GM18873 (cell line): ENCODE data around the gene SPACA9.

Experiments
- ATAC-seq: cut with Tn5 transposase; IDR thresholded peaks from one replicate; pipeline ENCODE4 v1.9.1; 2021; ENCODE audit warnings: mild to moderate bottlenecking, moderate library complexity, moderate number of reproducible peaks; ENCODE audit not compliant: unreplicated experiment, low FRiP score

Gene SPACA9

GRCh38 chr9:132935026-132935425 is 56.3 kb downstream of the SPACA9 start:
- no peak for ATAC-seq

GRCh38 chr9:132937463-132937901 is 58.8 kb downstream of the SPACA9 start:
- ATAC-seq, result no peak

GRCh38 chr9:132939169-132939568 is 60.5 kb downstream of the SPACA9 start:
- ATAC-seq, result no peak
